RWPE2 (cell line): ENCODE measurements around the gene PRSS50.

Experiments
- ATAC-seq: fragments of 200-7000 bp; cut with Tn5 transposase; 3 replicates; pipeline ENCODE4 v1.9.1; 2021; ENCODE audit warnings: low read depth
- DNase-seq: peaks from one replicate; pipeline ENCODE4 v3.0.0-alpha.2; 2020; ENCODE audit warnings: low spot score
- H3K27ac ChIP-seq: fragments of 450-650 bp; 2 replicates; pipeline ENCODE4 v1.5.1; 2017; ENCODE audit warnings: mild to moderate bottlenecking; ENCODE audit not compliant: poor library complexity, severe bottlenecking
- H3K27me3 ChIP-seq: fragments of 250-450 bp; sonication (Bioruptor Pico); 2 replicates; pipeline ENCODE4 v1.5.1; 2021; ENCODE audit warnings: mild to moderate bottlenecking, moderate library complexity; ENCODE audit not compliant: insufficient read depth, poor library complexity, severe bottlenecking
- H3K36me3 ChIP-seq: fragments of 250-450 bp; sonication (Bioruptor Pico); 2 replicates; pipeline ENCODE4 v1.5.1; 2020; ENCODE audit warnings: low read depth, mild to moderate bottlenecking, moderate library complexity
- H3K4me1 ChIP-seq: fragments of 250-450 bp; sonication (Bioruptor Pico); 2 replicates; pipeline ENCODE4 v1.5.1; 2021; ENCODE audit warnings: mild to moderate bottlenecking, moderate library complexity; ENCODE audit not compliant: insufficient read depth, poor library complexity, severe bottlenecking
- H3K4me3 ChIP-seq: fragments of 250-450 bp; sonication (Bioruptor Pico); 2 replicates; pipeline ENCODE4 v1.5.1; 2021; ENCODE audit warnings: mild to moderate bottlenecking, moderate library complexity; ENCODE audit not compliant: severe bottlenecking
- H3K9me3 ChIP-seq: fragments of 250-450 bp; sonication (Bioruptor Pico); 2 replicates; pipeline ENCODE4 v1.5.1; 2021; ENCODE audit warnings: mild to moderate bottlenecking, moderate library complexity; ENCODE audit not compliant: severe bottlenecking
- CTCF ChIP-seq: fragments of 450-650 bp; IDR thresholded peaks from one replicate; pipeline ENCODE4 v1.5.1; 2017; ENCODE audit warnings: mild to moderate bottlenecking, moderate library complexity; ENCODE audit not compliant: poor library complexity, severe bottlenecking

PRSS50 gene

DNA sequence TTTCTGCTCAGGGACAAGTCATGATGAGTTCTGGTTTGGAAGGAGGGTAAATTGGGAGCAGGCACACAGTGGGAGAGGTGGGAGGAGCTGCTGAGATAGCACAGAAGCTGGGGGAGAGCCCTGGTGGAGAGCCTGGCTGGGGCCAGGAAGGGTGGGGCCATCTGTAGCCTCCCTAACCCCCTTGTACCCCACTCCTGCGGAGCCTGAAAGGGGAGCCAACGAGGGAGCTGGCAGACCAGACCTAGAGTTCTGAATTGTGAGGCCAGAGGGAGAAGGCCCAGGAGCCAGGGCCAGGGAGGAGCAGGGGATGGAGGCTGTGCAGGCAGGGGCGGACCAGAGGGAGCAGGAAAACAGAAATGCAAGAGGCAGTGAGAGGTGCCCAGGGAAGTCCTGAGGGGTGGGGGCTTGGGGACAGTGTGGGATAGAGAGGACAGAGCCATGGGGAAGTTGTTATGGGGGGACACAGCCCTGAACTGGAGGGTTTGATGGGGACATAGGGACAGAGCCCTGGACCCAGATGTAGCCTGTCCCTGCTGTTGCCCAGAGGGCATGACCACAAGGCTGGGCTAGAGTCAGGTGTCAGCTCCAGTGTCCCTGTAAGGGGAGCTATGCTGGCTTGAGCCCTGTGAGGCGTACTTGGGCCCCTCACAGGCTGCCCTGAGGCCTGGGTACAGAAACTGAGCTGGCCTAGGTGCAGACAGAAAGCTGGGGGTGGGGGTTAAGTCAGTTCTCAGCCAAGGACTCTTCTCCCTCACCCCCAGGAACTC is 15.2 kb downstream of the PRSS50 start:
- no peak for TF ChIP-seq CTCF
- ATAC-seq (no peak), DNase-seq (no peak)
- H3K9me3 ChIP-seq, result no peaks in the 10 kb centered on the region
- H3K27me3 ChIP-seq, result no peaks in the 10 kb centered on the region
- H3K4me1 ChIP-seq, result no peaks in the 10 kb centered on the region
- no peaks in the 10 kb centered on the region for H3K36me3 ChIP-seq
- no peak overlapping the region for H3K27ac ChIP-seq
- H3K4me3 ChIP-seq, result no peak overlapping the region

DNA sequence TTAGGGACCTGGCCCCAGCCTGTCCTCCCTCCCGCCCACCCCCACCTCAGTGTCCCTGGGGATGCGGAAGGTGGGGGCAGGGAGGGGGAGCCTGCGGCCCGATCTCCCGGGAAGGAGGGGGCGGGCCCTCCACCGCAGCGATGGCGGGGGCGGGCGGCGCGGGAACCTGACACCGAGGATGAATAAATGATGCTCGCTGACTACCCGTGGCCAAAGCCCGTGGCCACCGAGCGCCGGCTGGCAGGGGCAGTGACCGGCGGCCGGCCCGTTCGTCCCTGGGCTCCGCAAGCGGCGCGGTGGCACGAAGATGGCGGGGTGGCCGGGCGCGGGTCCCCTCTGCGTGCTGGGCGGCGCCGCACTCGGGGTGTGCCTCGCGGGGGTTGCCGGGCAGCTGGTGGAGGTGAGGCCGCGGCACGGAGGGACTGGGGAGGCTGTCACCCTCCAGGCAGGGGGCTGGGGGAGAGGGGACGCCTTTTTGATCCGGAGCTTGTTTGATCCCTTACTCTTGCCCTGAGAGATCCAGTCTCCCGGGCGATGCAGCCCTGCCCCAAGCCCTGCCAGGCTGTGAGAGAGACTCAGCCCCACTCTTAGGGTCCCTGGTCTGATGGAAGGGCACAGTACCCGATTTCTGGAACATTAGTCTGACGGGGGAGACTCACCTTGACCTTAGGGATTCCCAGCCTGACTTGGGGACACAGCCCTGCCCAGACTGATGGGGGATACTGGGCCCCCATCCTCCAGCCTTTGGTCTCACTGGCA is 16.3 kb downstream of the PRSS50 start, which contains the start of gene TMIE:
TSS of gene TMIE (plus strand) at position 212 of the 759 bp plus-strand sequence. CDS start at position 308, 96 bp downstream.
- Histone ChIP-seq H3K36me3 (no peaks in the 10 kb centered on the region), H3K4me3 (peak within 1 kb of the TSS; percentile 8), H3K4me1 (no peaks in the 10 kb centered on the region), H3K27ac (no peak within 1 kb of the TSS), H3K27me3 (no peaks in the 10 kb centered on the region), H3K9me3 (no peaks in the 10 kb centered on the region)
- no peak for DNase-seq
- no peak for ATAC-seq
- no peak for TF ChIP-seq CTCF

DNA sequence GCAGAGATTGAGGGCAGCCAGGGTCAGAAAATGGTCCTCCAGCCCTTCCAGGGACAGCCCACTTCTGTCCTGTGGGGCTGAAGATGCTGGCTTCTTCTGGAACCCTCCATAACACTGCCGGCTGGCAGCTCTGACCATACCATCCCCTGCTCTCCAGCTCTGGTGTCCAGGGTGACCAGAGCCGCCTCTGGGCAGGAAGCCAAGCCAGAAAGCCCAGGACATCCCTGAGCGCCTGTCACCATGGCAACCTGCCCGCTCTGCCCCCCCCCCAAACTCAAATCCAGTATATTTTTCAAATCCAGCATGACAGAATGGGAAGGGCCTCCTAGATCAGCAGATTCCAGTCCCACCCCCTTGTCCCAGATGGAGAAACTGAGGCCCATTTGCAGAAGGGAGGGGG is 16.9 kb downstream of the PRSS50 start:
- Histone ChIP-seq H3K27me3 (no peaks in the 10 kb centered on the region), H3K36me3 (no peaks in the 10 kb centered on the region), H3K27ac (no peak overlapping the region), H3K4me3 (no peak overlapping the region), H3K9me3 (no peaks in the 10 kb centered on the region), H3K4me1 (no peaks in the 10 kb centered on the region)
- no peak for DNase-seq
- no peak for TF ChIP-seq CTCF
- ATAC-seq, result no peak

DNA sequence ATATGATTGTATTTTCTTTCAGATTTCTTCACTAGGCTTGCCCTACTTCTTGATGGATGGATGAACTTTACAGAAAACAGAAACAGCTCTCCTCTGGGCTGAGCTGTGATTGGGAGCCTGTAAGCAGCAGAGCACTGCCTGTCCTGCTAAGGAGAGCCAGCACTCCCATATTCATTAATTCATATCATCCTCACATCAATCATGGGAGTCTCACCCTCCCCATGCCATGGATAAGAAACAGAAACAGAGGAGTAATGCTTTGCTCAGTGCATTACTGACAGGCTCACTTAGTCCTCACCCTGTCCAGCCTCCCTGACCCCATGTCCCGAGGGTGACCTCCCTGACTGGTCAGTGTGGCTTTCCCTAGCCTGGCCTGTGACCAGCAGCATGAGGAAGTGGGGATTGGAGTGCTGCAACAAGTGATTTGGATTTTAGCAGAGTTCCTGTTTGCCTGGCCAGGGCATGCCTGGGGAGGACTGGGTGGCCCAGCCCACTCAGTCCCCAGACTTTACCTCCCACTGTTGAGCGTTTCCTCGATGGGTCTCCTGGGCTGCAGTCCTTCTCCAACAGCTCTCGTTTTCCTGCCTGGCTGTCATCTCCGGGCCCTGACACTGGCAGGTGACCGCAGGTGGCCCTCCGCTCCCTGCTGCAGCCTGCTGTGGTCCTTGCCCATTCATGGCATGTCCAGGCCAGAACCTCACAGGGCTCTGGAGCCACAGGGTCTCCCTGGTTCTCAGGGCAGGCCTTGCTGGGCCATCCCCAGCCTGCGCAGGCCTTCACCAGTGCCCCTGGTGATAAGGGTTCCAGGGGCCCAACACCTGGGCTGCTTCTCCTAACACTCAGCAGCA is 17.8 kb downstream of the PRSS50 start:
- Histone ChIP-seq H3K4me1 (no peaks in the 10 kb centered on the region), H3K27me3 (no peaks in the 10 kb centered on the region), H3K27ac (no peak overlapping the region), H3K9me3 (no peaks in the 10 kb centered on the region), H3K36me3 (no peaks in the 10 kb centered on the region), H3K4me3 (no peak overlapping the region)
- DNase-seq (no peak), ATAC-seq (no peak)
- no peak for TF ChIP-seq CTCF
